Esophagus muscularis mucosa (tissue), 4 donors: ENCODE data around the gene COX4I1. TPM values are rescaled to one million over a fixed set of nuclear protein-coding genes. Genes with fewer than 3 reads are reported as not detected.
A peak's percentile ranks its signal among the peaks of the same experiment; 100 is the strongest.

ENCODE experiments used
- DNase-seq: peaks from one replicate; pipeline ENCODE4 v3.0.0-alpha.2; 2017; ENCODE audit errors: extremely low spot score
- H3K27ac ChIP-seq, 4 donors: fragments of 200-600 bp; sonication (generic); replicated peaks in 1 of 4; 1 replicate in 3 of 4; 2 replicates in 1 of 4; pipeline ENCODE4 v1.5.1; 2016 to 2019; ENCODE audit warnings: mild to moderate bottlenecking in 1 of 4
- H3K27me3 ChIP-seq, 4 donors: fragments of 200-600 bp; sonication (generic); one replicate each; pipeline versions ENCODE4 v1.5.1 to v1.6.0; 2016 to 2019
- H3K36me3 ChIP-seq, 4 donors: fragments of 200-600 bp; sonication (generic); one replicate each; pipeline ENCODE4 v1.5.1; 2016 to 2019
- H3K4me1 ChIP-seq, 4 donors: fragments of 200-600 bp; sonication (generic); one replicate each; pipeline ENCODE4 v1.5.1; 2016 to 2019
- H3K4me3 ChIP-seq, 4 donors: fragments of 200-600 bp; sonication (generic); 1 replicate in 2 of 4; 2 replicates in 2 of 4; pipeline ENCODE4 v1.5.1; 2016 to 2019; ENCODE audit warnings: mild to moderate bottlenecking in 4 of 4, moderate library complexity in 1 of 4
- H3K9me3 ChIP-seq, 4 donors: fragments of 200-600 bp; sonication (generic); 1 replicate in 3 of 4; 2 replicates in 1 of 4; pipeline ENCODE4 v1.5.1; 2016 to 2019
- EP300 ChIP-seq: sonication (generic); formaldehyde crosslinking; IDR thresholded peaks from one replicate; pipeline ENCODE4 v1.6.1; 2017; ENCODE audit warnings: antibody characterized with exemption
- POLR2A ChIP-seq: fragments of 450-650 bp; IDR thresholded peaks from one replicate; pipeline ENCODE4 v1.6.1; 2017; ENCODE audit warnings: antibody characterized with exemption, moderate library complexity, mild to moderate bottlenecking, low read depth
- POLR2AphosphoS5 ChIP-seq, 2 donors: sonication (generic); formaldehyde crosslinking; IDR thresholded peaks; one replicate each; pipeline ENCODE4 v1.6.1; 2017; ENCODE audit warnings: antibody characterized with exemption in 2 of 2
- WGBS: methylation state at CpG from one replicate; pipeline ENCODE4 v1.1.5; 2018; 5-methylcytosine and 5-hydroxymethylcytosine counted together
- intact Hi-C: fragments of 100-400 bp; cut with DNase I; formaldehyde crosslinking; loops from one replicate; pipeline ENCODE4 v1.15.1; 2023
- total RNA-seq, 4 donors: library from RNA; depleted of rRNA; stranded (reverse); fragments of >200 nt; gene quantifications; one replicate each; pipeline versions ENCODE4 v1.1.0 to v1.2.1, GENCODE V29; 2016
- TF ChIP-seq, protein P1 (sequence below), 3 experiments: fragments of 200-600 bp in 2 of 3; fragments of 450-650 bp in 1 of 3; sonication (generic) in 2 of 3; IDR thresholded peaks; one replicate each; pipeline ENCODE4 v1.5.1; 2017 to 2019; ENCODE audit warnings: antibody characterized with exemption in 3 of 3, mild to moderate bottlenecking in 2 of 3, moderate library complexity in 1 of 3

COX4I1 gene
- total RNA-seq, 4 donors from 2014 or later: 555 to 640 (median 575) TPM

DNA sequence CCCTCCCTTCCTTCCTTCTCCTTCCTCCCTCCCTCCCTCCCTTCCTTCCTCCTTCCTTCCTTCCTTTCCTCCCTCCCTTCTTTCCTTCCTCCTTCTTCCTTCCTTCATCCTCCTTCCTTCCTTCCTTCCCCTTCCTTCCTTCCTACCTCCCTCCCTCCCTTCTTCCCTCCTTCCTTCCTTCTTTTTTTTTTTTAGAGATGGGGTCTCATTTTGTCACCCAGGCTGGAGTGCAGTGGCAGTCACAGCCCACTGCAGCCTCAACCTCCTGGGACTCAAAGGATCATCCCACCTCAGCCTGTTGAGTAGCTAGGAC is 44.6 kb downstream of the COX4I1 start:
- Histone ChIP-seq H3K9me3 (no peaks in the 10 kb centered on the region), H3K27ac (no peak overlapping the region), H3K27me3 (peaks cover 0 to 24% (median 0%) of the 10 kb centered on the region in 4 donors), H3K4me1 (peaks cover 0 to 10% (median 10%) of the 10 kb centered on the region in 4 donors), H3K4me3 (no peak overlapping the region), H3K36me3 (no peaks in the 10 kb centered on the region)
- no peak for DNase-seq
- TF ChIP-seq, protein P1, sequence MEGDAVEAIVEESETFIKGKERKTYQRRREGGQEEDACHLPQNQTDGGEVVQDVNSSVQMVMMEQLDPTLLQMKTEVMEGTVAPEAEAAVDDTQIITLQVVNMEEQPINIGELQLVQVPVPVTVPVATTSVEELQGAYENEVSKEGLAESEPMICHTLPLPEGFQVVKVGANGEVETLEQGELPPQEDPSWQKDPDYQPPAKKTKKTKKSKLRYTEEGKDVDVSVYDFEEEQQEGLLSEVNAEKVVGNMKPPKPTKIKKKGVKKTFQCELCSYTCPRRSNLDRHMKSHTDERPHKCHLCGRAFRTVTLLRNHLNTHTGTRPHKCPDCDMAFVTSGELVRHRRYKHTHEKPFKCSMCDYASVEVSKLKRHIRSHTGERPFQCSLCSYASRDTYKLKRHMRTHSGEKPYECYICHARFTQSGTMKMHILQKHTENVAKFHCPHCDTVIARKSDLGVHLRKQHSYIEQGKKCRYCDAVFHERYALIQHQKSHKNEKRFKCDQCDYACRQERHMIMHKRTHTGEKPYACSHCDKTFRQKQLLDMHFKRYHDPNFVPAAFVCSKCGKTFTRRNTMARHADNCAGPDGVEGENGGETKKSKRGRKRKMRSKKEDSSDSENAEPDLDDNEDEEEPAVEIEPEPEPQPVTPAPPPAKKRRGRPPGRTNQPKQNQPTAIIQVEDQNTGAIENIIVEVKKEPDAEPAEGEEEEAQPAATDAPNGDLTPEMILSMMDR (IDR thresholded peaks at IDR 0.05): no peak
- TF ChIP-seq POLR2A (no peak), POLR2AphosphoS5 (IDR thresholded peaks at IDR 0.05) (no peak), EP300 (no peak)
- intact Hi-C loops: no loop called here

DNA sequence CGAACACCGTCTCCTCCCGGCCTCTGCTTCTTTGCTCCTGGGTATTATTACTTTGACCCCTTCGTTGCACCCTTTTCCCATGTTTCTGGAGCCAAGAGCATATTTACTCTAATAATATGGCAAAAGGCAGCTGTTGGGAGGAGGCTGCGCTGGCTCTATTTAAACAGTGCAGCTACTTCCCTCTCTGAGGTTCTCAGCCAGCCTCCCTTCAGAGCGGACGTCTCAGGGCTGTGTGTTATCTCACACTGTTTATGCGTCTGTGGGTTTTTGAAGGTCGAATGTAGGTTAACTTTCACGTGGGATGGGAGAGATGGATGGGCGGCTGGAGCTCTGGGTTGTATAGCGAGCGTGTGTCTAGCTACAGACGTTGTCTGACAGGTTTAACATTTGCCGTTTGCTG is 45.3 kb downstream of the COX4I1 start:
- Histone ChIP-seq H3K4me3 (peak overlapping the region in 2 of 4 donors; percentile 12 to 20), H3K36me3 (no peaks in the 10 kb centered on the region), H3K27me3 (peaks cover 0 to 20% (median 0%) of the 10 kb centered on the region in 4 donors), H3K4me1 (peaks cover 0 to 10% (median 10%) of the 10 kb centered on the region in 4 donors), H3K9me3 (no peaks in the 10 kb centered on the region), H3K27ac (no peak overlapping the region)
- TF ChIP-seq, protein P1 (IDR thresholded peaks at IDR 0.05): no peak
- TF ChIP-seq EP300: no peak
- TF ChIP-seq POLR2AphosphoS5 (IDR thresholded peaks at IDR 0.05): no peak
- TF ChIP-seq POLR2A: no peak
- intact Hi-C loops: no loop called here
- WGBS: 18% methylated on average over 15 of the region's 15 CpGs
- DNase-seq: no peak

DNA sequence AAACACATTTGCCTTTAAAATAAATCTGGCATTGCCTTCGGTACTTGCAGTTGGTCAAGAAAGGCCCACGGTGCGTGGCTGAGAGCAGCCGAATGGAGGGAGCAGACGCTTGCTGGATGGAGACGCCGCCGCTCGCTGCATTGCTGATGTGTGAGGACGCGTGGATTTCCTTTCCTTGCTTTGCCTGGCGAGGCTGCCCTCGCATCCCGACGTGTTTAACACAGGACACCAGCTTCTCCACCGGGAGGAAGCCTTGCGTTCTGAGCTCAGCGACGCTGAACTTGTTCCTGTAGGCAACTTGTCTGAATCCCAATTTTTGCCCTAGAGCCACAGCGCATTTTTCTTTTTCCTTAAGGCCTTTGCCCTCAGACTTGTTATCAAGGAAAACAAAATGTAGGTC is 45.8 kb downstream of the COX4I1 start:
- WGBS: 33% methylated on average over 16 of the region's 20 CpGs
- intact Hi-C loops: no loop called here
- Histone ChIP-seq H3K27me3 (peaks cover 0 to 17% (median 0%) of the 10 kb centered on the region in 4 donors), H3K36me3 (no peaks in the 10 kb centered on the region), H3K27ac (no peak overlapping the region), H3K4me1 (peaks cover 0 to 10% (median 10%) of the 10 kb centered on the region in 4 donors), H3K4me3 (peak overlapping the region in 2 of 4 donors; percentile 12 to 20), H3K9me3 (no peaks in the 10 kb centered on the region)
- no peak for DNase-seq
- TF ChIP-seq EP300 (no peak), POLR2A (no peak), POLR2AphosphoS5 (IDR thresholded peaks at IDR 0.05) (no peak)
- TF ChIP-seq, protein P1 (IDR thresholded peaks at IDR 0.05): no peak

DNA sequence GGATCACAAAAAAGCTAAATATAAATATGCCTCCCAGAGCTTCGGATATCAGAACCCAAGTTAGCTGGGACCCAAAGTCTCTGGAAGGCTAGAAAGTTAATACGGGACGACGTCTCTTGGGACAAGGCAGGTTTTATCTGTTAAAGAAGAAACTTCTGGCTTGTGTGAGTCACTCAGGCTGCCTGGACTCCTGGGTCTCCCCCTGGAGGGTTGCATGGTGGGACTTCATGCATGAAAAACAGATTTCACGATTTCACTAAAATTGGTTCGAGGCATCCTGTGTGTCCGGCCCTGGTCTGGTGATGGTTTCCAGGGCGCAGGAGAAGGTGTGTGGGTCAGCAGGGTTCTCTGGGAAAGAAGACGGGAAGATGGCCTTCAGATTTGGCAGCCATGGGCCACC is 47.0 kb downstream of the COX4I1 start:
- DNase-seq: no peak
- TF ChIP-seq, protein P1 (IDR thresholded peaks at IDR 0.05): no peak
- TF ChIP-seq EP300 (no peak), POLR2A (no peak), POLR2AphosphoS5 (IDR thresholded peaks at IDR 0.05) (no peak)
- 90% methylated on average over 9 of the region's 9 CpGs for WGBS
- H3K4me1 ChIP-seq: peaks cover 0 to 10% (median 10%) of the 10 kb centered on the region in 4 donors
- no peaks in the 10 kb centered on the region for H3K36me3 ChIP-seq
- peaks cover 0 to 17% (median 0%) of the 10 kb centered on the region in 4 donors for H3K27me3 ChIP-seq
- H3K27ac ChIP-seq: no peak overlapping the region
- H3K9me3 ChIP-seq: no peaks in the 10 kb centered on the region
- intact Hi-C loops: no loop called here
- H3K4me3 ChIP-seq: no peak overlapping the region

DNA sequence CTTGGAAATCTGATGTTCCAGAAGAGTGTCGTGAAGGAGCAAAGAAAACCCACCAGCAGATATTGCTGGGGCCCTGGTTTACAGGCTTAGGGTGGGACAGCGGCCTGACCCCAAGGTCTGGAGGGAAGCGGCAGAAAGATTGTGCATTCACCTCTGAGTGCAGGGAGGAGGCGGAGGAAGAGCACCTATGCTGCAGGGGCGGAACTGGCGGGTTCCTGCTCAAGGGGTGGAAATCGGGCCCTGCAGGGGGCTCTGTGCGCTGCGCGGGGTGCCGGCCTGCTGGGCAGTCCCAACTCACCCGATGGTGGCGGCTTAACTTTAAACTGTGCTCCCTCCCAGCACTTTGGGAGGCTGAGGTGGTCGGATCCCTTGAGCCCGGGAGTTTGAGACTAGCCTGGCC is 47.5 kb downstream of the COX4I1 start:
- DNase-seq: no peak
- H3K4me1 ChIP-seq: peaks cover 0 to 10% (median 10%) of the 10 kb centered on the region in 4 donors
- no peak for TF ChIP-seq EP300
- no peak for TF ChIP-seq POLR2A
- TF ChIP-seq POLR2AphosphoS5 (IDR thresholded peaks at IDR 0.05): no peak
- TF ChIP-seq, protein P1 (IDR thresholded peaks at IDR 0.05): no peak
- no peaks in the 10 kb centered on the region for H3K9me3 ChIP-seq
- H3K36me3 ChIP-seq: no peaks in the 10 kb centered on the region
- no peak overlapping the region for H3K27ac ChIP-seq
- peaks cover 0 to 17% (median 0%) of the 10 kb centered on the region in 4 donors for H3K27me3 ChIP-seq
- WGBS: 91% methylated on average over 13 of the region's 15 CpGs
- intact Hi-C loops: no loop called here
- no peak overlapping the region for H3K4me3 ChIP-seq
